ENCODE data around the gene AXIN2.

Gene AXIN2

GRCh38 chr17:65541453-65541852 is 20.0 kb downstream of the AXIN2 start:
- no peak overlapping the region for H3K27ac Mint-ChIP-seq
- intact Hi-C loops (cut with micrococcal nuclease), result no loop called here
- H3K36me3 Mint-ChIP-seq (ENCODE audit: low read depth), result no peaks in the 10 kb centered on the region
- no peak overlapping the region for H3K4me3 Mint-ChIP-seq
- H3K27me3 Mint-ChIP-seq, result peaks cover 6% of the 10 kb centered on the region
- H3K9me3 Mint-ChIP-seq, result no peaks in the 10 kb centered on the region
- H3K4me1 Mint-ChIP-seq (ENCODE audit: low read depth), result no peaks in the 10 kb centered on the region

GRCh38 chr17:65539630-65540266 is 21.7 kb downstream of the AXIN2 start:
- intact Hi-C loops (cut with micrococcal nuclease), result no loop called here
- H3K4me3 Mint-ChIP-seq, result no peak overlapping the region
- H3K27me3 Mint-ChIP-seq, result peaks cover 6% of the 10 kb centered on the region
- H3K9me3 Mint-ChIP-seq, result no peaks in the 10 kb centered on the region
- no peaks in the 10 kb centered on the region for H3K4me1 Mint-ChIP-seq (ENCODE audit: low read depth)
- H3K36me3 Mint-ChIP-seq (ENCODE audit: low read depth), result no peaks in the 10 kb centered on the region
- H3K27ac Mint-ChIP-seq, result no peak overlapping the region

GRCh38 chr17:65538675-65539529 is 22.5 kb downstream of the AXIN2 start:
- H3K36me3 Mint-ChIP-seq (ENCODE audit: low read depth), result no peaks in the 10 kb centered on the region
- H3K9me3 Mint-ChIP-seq, result no peaks in the 10 kb centered on the region
- H3K4me3 Mint-ChIP-seq, result no peak overlapping the region
- no peaks in the 10 kb centered on the region for H3K4me1 Mint-ChIP-seq (ENCODE audit: low read depth)
- intact Hi-C loops (cut with micrococcal nuclease), result no loop called here
- H3K27ac Mint-ChIP-seq, result no peak overlapping the region
- H3K27me3 Mint-ChIP-seq, result peaks cover 6% of the 10 kb centered on the region

GRCh38 chr17:65537845-65538674 is 23.4 kb downstream of the AXIN2 start:
- Mint-ChIP-seq H3K9me3 (no peaks in the 10 kb centered on the region), H3K27ac (no peak overlapping the region), H3K4me3 (no peak overlapping the region), H3K36me3 (ENCODE audit: low read depth) (no peaks in the 10 kb centered on the region), H3K27me3 (peaks cover 6% of the 10 kb centered on the region), H3K4me1 (ENCODE audit: low read depth) (no peaks in the 10 kb centered on the region)
- intact Hi-C loops (cut with micrococcal nuclease), result no loop called here

- H3K9me3 Mint-ChIP-seq, result no peaks in the 10 kb centered on the region
- H3K4me1 Mint-ChIP-seq (ENCODE audit: low read depth), result no peaks in the 10 kb centered on the region
- H3K4me3 Mint-ChIP-seq, result no peak overlapping the region
- peaks cover 6% of the 10 kb centered on the region for H3K27me3 Mint-ChIP-seq
- no peak overlapping the region for H3K27ac Mint-ChIP-seq
- intact Hi-C loops (cut with micrococcal nuclease), result no loop called here
- no peaks in the 10 kb centered on the region for H3K36me3 Mint-ChIP-seq (ENCODE audit: low read depth)
Observed at GRCh38 chr17:65537343-65537844, 24.1 kb downstream of the AXIN2 start.

GRCh38 chr17:65536573-65537342 is 24.7 kb downstream of the AXIN2 start:
- intact Hi-C loops (cut with micrococcal nuclease), result no loop called here
- H3K36me3 Mint-ChIP-seq (ENCODE audit: low read depth), result no peaks in the 10 kb centered on the region
- H3K9me3 Mint-ChIP-seq, result no peaks in the 10 kb centered on the region
- H3K27me3 Mint-ChIP-seq, result peaks cover 6% of the 10 kb centered on the region
- no peak overlapping the region for H3K4me3 Mint-ChIP-seq
- no peaks in the 10 kb centered on the region for H3K4me1 Mint-ChIP-seq (ENCODE audit: low read depth)
- H3K27ac Mint-ChIP-seq, result no peak overlapping the region

GRCh38 chr17:65535777-65536572 is 25.5 kb downstream of the AXIN2 start:
- H3K27ac Mint-ChIP-seq, result no peak overlapping the region
- no peak overlapping the region for H3K4me3 Mint-ChIP-seq
- intact Hi-C loops (cut with micrococcal nuclease), result no loop called here
- no peaks in the 10 kb centered on the region for H3K9me3 Mint-ChIP-seq
- H3K27me3 Mint-ChIP-seq, result peaks cover 3% of the 10 kb centered on the region
- no peaks in the 10 kb centered on the region for H3K4me1 Mint-ChIP-seq (ENCODE audit: low read depth)
- H3K36me3 Mint-ChIP-seq (ENCODE audit: low read depth), result no peaks in the 10 kb centered on the region

- H3K9me3 Mint-ChIP-seq, result no peaks in the 10 kb centered on the region
- H3K36me3 Mint-ChIP-seq (ENCODE audit: low read depth), result no peaks in the 10 kb centered on the region
- no peaks in the 10 kb centered on the region for H3K27me3 Mint-ChIP-seq
- no peaks in the 10 kb centered on the region for H3K4me1 Mint-ChIP-seq (ENCODE audit: low read depth)
- H3K4me3 Mint-ChIP-seq, result no peak overlapping the region
- intact Hi-C loops (cut with micrococcal nuclease), result no loop called here
- H3K27ac Mint-ChIP-seq, result no peak overlapping the region
Observed at GRCh38 chr17:65533852-65534457, 27.5 kb downstream of the AXIN2 start.

- intact Hi-C loops (cut with micrococcal nuclease), result no loop called here
- Mint-ChIP-seq H3K4me1 (ENCODE audit: low read depth) (no peaks in the 10 kb centered on the region), H3K4me3 (no peak overlapping the region), H3K36me3 (ENCODE audit: low read depth) (no peaks in the 10 kb centered on the region), H3K9me3 (no peaks in the 10 kb centered on the region), H3K27me3 (no peaks in the 10 kb centered on the region), H3K27ac (no peak overlapping the region)
Observed at GRCh38 chr17:65533056-65533745, 28.2 kb downstream of the AXIN2 start.

GRCh38 chr17:65532101-65532890 is 29.2 kb downstream of the AXIN2 start:
- H3K4me3 Mint-ChIP-seq, result no peak overlapping the region
- H3K9me3 Mint-ChIP-seq, result no peaks in the 10 kb centered on the region
- H3K36me3 Mint-ChIP-seq (ENCODE audit: low read depth), result no peaks in the 10 kb centered on the region
- H3K4me1 Mint-ChIP-seq (ENCODE audit: low read depth), result no peaks in the 10 kb centered on the region
- intact Hi-C loops (cut with micrococcal nuclease), result no loop called here
- H3K27ac Mint-ChIP-seq, result no peak overlapping the region
- H3K27me3 Mint-ChIP-seq, result no peaks in the 10 kb centered on the region

GRCh38 chr17:65531256-65532100 is 30.0 kb downstream of the AXIN2 start:
- Mint-ChIP-seq H3K36me3 (ENCODE audit: low read depth) (no peaks in the 10 kb centered on the region), H3K4me3 (no peak overlapping the region), H3K4me1 (ENCODE audit: low read depth) (no peaks in the 10 kb centered on the region), H3K9me3 (no peaks in the 10 kb centered on the region), H3K27me3 (no peaks in the 10 kb centered on the region), H3K27ac (no peak overlapping the region)
- intact Hi-C loops (cut with micrococcal nuclease), result no loop called here

Measured in dendritic cell treated with granulocyte-macrophage colony-stimulating factor and Interleukin-4, amounts not matched to agents 40 ng/mL and 50 ng/mL, for 4 days (primary cell).